Measurements from ENCODE around the gene RHBDL1. TPM values are rescaled to one million over a fixed set of nuclear protein-coding genes. Genes with fewer than 3 reads are reported as not detected.

The RHBDL1 gene
- total RNA-seq, 4 donors from 2014 or later = 1.1 to 1.5 (median 1.3) TPM; not detected in 1

DNA sequence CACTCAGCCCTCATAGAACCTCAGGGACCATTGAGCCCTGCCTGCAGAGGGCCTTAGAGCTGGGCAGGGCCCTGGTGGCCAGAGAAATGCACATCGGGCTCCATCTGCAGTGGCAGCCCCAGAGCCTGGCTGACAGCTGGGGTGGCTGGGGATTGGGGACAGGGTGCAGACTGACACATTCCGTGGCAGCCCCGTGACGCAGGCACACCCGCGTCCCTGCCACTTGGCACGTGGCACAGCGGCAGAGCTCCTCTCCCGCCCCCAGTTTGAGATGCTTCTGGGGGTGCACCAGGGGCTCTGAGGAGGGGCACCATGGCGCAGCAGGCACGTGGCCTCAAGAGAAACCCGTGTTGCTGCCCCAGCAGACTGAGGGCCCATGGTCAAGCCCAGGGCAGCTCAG is 27.9 kb downstream of the RHBDL1 start:
- peaks cover 0 to 32% (median 7%) of the 10 kb centered on the region in 3 donors for H3K4me1 ChIP-seq
- no peak for ATAC-seq
- H3K36me3 ChIP-seq = no peaks in the 10 kb centered on the region
- WGBS, 2 donors (ENCODE audit: low coverage in 1 of 2) = 100% methylated on average over 1 of the region's 12 CpGs; no CpG with 5 or more reads in 1 of the 2 donors
- no peak overlapping the region for H3K4me3 ChIP-seq
- peaks cover 100% of the 10 kb centered on the region for H3K27me3 ChIP-seq
- no peak overlapping the region for H3K27ac ChIP-seq
- H3K9me3 ChIP-seq = no peaks in the 10 kb centered on the region
- TF ChIP-seq, protein P1, sequence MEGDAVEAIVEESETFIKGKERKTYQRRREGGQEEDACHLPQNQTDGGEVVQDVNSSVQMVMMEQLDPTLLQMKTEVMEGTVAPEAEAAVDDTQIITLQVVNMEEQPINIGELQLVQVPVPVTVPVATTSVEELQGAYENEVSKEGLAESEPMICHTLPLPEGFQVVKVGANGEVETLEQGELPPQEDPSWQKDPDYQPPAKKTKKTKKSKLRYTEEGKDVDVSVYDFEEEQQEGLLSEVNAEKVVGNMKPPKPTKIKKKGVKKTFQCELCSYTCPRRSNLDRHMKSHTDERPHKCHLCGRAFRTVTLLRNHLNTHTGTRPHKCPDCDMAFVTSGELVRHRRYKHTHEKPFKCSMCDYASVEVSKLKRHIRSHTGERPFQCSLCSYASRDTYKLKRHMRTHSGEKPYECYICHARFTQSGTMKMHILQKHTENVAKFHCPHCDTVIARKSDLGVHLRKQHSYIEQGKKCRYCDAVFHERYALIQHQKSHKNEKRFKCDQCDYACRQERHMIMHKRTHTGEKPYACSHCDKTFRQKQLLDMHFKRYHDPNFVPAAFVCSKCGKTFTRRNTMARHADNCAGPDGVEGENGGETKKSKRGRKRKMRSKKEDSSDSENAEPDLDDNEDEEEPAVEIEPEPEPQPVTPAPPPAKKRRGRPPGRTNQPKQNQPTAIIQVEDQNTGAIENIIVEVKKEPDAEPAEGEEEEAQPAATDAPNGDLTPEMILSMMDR (IDR thresholded peaks at IDR 0.05) = no peak
- no peak for TF ChIP-seq POLR2A (IDR thresholded peaks at IDR 0.05)
- no peak for TF ChIP-seq EP300 (IDR thresholded peaks at IDR 0.05)
- no peak for TF ChIP-seq POLR2AphosphoS5 (IDR thresholded peaks at IDR 0.05)

DNA sequence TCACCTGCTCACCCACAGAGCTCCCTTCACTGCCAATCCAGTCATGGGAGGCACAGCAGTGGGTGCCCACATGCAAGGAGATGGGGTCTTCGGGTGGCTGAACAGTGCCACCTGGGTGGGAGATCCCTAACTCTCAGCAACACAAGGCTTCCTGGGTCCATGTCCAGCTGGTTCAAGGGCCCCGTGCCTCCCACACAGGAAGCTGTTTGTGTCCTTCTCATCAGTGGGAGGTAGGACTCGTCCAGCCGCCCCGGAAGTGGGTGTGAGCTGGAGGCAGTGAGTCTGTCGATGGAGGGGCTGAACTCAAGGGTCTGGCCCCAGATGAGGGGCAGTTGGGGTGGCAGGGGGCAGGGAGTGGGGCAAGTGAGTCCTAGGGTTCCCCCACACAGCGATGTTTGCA is 28.6 kb downstream of the RHBDL1 start:
- no peak for ATAC-seq
- no peak for TF ChIP-seq POLR2AphosphoS5 (IDR thresholded peaks at IDR 0.05)
- no peak for TF ChIP-seq EP300 (IDR thresholded peaks at IDR 0.05)
- TF ChIP-seq POLR2A (IDR thresholded peaks at IDR 0.05) = no peak
- TF ChIP-seq, protein P1 (IDR thresholded peaks at IDR 0.05) = no peak
- peaks cover 100% of the 10 kb centered on the region for H3K27me3 ChIP-seq
- no peaks in the 10 kb centered on the region for H3K9me3 ChIP-seq
- no peak overlapping the region for H3K4me3 ChIP-seq
- H3K27ac ChIP-seq = no peak overlapping the region
- no CpG with 5 or more reads among the region's 7 CpGs for WGBS, 2 donors (ENCODE audit: low coverage in 1 of 2)
- no peaks in the 10 kb centered on the region for H3K36me3 ChIP-seq
- peaks cover 0 to 32% (median 7%) of the 10 kb centered on the region in 3 donors for H3K4me1 ChIP-seq

DNA sequence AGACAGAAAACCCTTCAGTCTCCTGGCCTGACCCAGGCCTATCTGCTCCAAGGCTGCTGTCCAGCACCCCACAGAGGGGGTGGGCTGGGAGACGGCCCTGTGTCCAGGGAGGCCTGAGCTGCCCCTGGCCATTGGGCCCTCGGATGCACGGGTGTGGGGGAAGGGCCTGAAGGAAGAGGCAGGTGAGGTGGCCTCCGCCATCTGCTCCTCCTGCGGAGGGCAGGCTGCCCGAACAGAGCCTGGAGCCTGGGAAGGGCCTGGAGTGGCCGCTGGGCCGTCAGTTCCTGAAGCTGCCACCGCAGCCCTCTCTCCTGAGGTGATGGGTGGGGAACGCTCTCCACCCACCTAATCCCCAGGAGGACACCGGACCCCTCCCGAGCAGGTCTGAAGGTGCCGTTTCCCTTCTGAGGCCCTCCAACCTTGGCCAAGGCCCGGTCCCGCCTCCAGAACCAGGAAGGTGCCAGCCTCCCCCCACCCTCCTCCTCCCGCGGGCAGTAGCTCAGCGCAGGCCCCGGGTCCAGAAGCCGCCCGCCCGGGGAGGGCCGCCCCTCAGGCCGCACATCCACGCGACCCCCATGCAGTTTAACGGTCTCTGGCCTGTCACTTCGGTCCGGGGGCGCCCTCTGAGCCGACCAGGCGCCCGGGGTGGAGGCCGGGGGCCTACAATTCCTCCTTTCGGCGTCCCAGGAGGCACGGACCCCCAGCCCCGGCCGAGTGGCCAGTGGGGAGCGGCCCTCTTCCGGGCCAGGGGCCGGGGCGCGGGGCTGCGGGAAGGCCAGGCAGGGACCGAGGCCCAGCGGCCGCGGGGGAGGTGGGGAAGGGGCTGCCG is 29.3 kb downstream of the RHBDL1 start:
- Histone ChIP-seq H3K27ac (no peak overlapping the region), H3K27me3 (peaks cover 100% of the 10 kb centered on the region), H3K4me1 (peaks cover 0 to 37% (median 9%) of the 10 kb centered on the region in 3 donors), H3K36me3 (no peaks in the 10 kb centered on the region), H3K4me3 (peak overlapping the region in 1 of 2 donors; percentile 28), H3K9me3 (no peaks in the 10 kb centered on the region)
- TF ChIP-seq, protein P1 (IDR thresholded peaks at IDR 0.05) = no peak
- TF ChIP-seq POLR2AphosphoS5 (IDR thresholded peaks at IDR 0.05) (no peak), EP300 (IDR thresholded peaks at IDR 0.05) (no peak), POLR2A (IDR thresholded peaks at IDR 0.05) (no peak)
- WGBS, 2 donors (ENCODE audit: low coverage in 1 of 2) = 32% methylated on average over 5 of the region's 50 CpGs; no CpG with 5 or more reads in 1 of the 2 donors
- no peak for ATAC-seq

DNA sequence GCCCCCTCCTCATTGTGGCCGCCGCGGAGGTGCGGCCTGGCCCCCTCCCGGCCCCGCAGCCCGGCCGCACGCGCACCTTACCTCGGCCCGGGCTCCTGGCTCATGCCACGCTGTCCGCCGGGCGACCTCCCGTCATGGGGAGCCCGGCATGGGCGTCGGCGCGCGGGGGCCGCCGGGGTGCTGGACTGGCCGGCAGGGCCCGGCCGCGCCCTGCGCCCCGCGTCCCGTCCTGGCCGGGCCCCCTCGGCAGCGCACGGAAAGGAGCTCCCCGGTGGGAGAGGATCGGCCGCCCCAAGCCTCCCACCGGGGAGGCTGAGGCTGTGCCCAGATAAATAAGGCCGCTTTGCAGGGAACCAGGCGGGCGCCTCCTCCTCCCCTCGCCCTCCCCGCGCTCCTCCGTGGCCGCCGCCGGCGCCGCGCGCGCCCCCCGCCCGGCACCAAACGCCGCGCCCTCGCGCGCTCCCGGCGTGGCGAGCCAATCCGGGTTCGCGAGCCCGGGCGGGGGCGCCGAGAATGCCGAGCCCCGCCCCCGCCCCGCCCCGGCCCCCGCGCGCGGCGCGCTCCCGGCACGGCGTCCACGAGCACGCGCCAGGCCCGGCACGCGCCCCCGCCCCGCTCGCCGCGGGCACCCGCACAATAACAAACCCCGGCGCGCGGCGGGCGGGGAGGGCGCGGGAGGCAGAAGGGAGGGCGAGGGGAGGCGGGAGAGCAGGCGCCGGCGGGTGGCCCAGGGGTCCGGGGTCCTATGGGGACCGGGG is 30.1 kb downstream of the RHBDL1 start, which contains the start of gene FBXL16:
Gene FBXL16, minus strand, starts transcription at position 371 of the 758 bp plus-strand sequence. CDS start 8,396 bp downstream, outside the sequence.
- TF ChIP-seq POLR2A (IDR thresholded peaks at IDR 0.05) = no peak
- TF ChIP-seq POLR2AphosphoS5 (IDR thresholded peaks at IDR 0.05) = no peak
- TF ChIP-seq, protein P1 (IDR thresholded peaks at IDR 0.05) = no peak
- no peak for TF ChIP-seq EP300 (IDR thresholded peaks at IDR 0.05)
- Histone ChIP-seq H3K4me1 (peaks cover 0 to 39% (median 10%) of the 10 kb centered on the region in 3 donors), H3K36me3 (no peaks in the 10 kb centered on the region), H3K27ac (no peak within 1 kb of the TSS), H3K9me3 (no peaks in the 10 kb centered on the region), H3K4me3 (peak within 1 kb of the TSS in 1 of 2 donors; percentile 28), H3K27me3 (peaks cover 100% of the 10 kb centered on the region)
- WGBS, 2 donors (ENCODE audit: low coverage in 1 of 2) = no CpG with 5 or more reads among the region's 115 CpGs
- ATAC-seq = no peak
